Dendritic cell treated with granulocyte-macrophage colony-stimulating factor and Interleukin-4, amounts not matched to agents 40 ng/mL and 50 ng/mL, for 4 days (primary cell): Measurements from ENCODE around the gene TBC1D10A.

Experiments used
- H3K27ac Mint-ChIP-seq: one replicate; pipeline ENCODE4 v1.8.0; 2022; ENCODE audit warnings: mild to moderate bottlenecking, mixed read lengths
- H3K27me3 Mint-ChIP-seq: one replicate; pipeline ENCODE4 v1.8.0; 2022; ENCODE audit warnings: mild to moderate bottlenecking, mixed read lengths
- H3K36me3 Mint-ChIP-seq: one replicate; pipeline ENCODE4 v1.8.0; 2022; ENCODE audit warnings: low read depth, mixed read lengths
- H3K4me1 Mint-ChIP-seq: one replicate; pipeline ENCODE4 v1.8.0; 2022; ENCODE audit warnings: low read depth, mixed read lengths
- H3K4me3 Mint-ChIP-seq: one replicate; pipeline ENCODE4 v1.8.0; 2022; ENCODE audit warnings: mild to moderate bottlenecking, moderate library complexity, mixed read lengths
- H3K9me3 Mint-ChIP-seq: one replicate; pipeline ENCODE4 v1.8.0; 2022; ENCODE audit warnings: mixed read lengths
- intact Hi-C: fragments of 100-400 bp; cut with micrococcal nuclease; formaldehyde crosslinking; loops from one replicate; pipeline ENCODE4 v1.15.0; 2022

TBC1D10A gene

GRCh38 chr22:30248484-30248883 lies 78.3 kb downstream of the TBC1D10A start:
- Mint-ChIP-seq H3K9me3 (no peaks in the 10 kb centered on the region), H3K27me3 (peaks cover 77% of the 10 kb centered on the region), H3K4me3 (no peak overlapping the region), H3K27ac (no peak overlapping the region), H3K36me3 (no peaks in the 10 kb centered on the region), H3K4me1 (peaks cover 50% of the 10 kb centered on the region)
- intact Hi-C loops, result no loop called here

DNA sequence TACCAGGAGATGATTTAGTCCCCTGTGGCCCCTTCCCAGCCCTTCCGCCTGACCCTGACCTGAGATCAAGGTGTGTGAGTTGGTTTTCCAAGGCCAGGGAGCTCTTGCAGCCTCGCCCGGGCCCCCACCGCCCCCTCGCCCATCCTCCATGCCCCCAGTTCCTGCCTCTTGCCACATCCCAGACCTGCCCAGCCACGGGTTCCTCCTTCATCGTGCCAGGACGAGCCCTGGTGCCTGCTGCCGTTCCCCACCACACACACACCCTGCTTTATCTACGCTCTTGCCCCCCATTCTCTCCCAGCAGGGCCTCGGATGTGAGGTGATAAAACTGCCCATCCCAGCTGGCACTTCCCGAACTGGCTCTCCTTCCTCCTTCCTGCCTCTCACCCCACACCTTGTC lies 78.8 kb downstream of the TBC1D10A start:
- Mint-ChIP-seq H3K4me1 (peaks cover 45% of the 10 kb centered on the region), H3K36me3 (no peaks in the 10 kb centered on the region), H3K4me3 (no peak overlapping the region), H3K27ac (no peak overlapping the region), H3K27me3 (peaks cover 76% of the 10 kb centered on the region), H3K9me3 (no peaks in the 10 kb centered on the region)
- intact Hi-C loops, result no loop called here

- Mint-ChIP-seq H3K4me3 (no peak overlapping the region), H3K36me3 (no peaks in the 10 kb centered on the region), H3K4me1 (peaks cover 41% of the 10 kb centered on the region), H3K9me3 (no peaks in the 10 kb centered on the region), H3K27me3 (peaks cover 77% of the 10 kb centered on the region), H3K27ac (no peak overlapping the region)
- intact Hi-C loops, result no loop called here
These were observed 79.2 kb downstream of the TBC1D10A start for GRCh38 chr22:30247561-30247960.

- Mint-ChIP-seq H3K27me3 (peaks cover 76% of the 10 kb centered on the region), H3K27ac (no peak overlapping the region), H3K9me3 (no peaks in the 10 kb centered on the region), H3K4me1 (peaks cover 38% of the 10 kb centered on the region), H3K36me3 (no peaks in the 10 kb centered on the region), H3K4me3 (no peak overlapping the region)
- intact Hi-C loops, result no loop called here
These were observed 79.8 kb downstream of the TBC1D10A start for GRCh38 chr22:30246814-30247376.

DNA sequence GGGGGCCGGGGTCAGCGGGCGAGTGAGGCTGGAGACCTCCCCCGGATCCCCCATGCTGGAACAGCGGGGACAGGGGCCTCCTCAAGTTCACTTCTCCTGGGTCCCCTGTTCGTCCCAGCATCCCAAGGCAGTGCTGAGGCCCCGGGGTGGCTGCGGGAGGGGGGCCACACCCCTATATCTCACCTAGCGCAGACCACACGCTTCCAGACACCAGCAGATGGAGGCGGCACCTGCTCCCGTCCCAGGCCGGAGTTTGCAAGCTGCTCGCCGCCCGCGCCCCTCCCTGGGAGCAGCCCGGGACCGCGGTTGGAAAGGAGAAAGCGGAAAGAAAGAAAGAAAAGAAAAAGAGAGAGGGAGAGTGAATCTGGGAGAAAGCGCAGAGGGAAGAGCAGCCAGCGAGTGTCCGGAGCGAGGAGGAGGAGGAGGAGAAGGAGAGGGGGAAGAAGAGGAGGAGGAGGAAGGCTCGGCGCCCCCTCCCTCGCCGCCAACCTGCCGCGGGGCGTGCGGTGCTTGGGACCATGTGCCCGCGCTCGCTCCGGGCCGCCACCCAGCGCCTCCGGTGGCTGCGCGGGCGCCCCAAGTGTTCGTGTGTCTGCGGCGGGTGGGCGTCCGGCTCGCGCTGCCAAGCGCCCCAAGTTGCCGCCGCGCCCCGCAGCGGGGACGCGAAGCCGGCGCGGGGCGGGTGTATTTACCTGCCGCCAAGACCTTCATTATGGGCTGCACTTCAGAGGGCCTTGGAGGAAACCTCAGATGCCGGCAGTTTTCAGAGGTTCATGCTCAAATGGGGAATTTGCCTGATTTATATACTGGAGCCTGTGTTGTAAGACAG lies 80.5 kb downstream of the TBC1D10A start, which contains the start of gene LIF:
TSS of gene LIF (minus strand) at position 775 of the 829 bp plus-strand sequence. CDS start at position 711, 64 bp downstream.
- intact Hi-C loops, result no loop called here
- Mint-ChIP-seq H3K27me3 (peaks cover 73% of the 10 kb centered on the region), H3K27ac (peak within 1 kb of the TSS; percentile 1), H3K4me3 (peak within 1 kb of the TSS; percentile 62), H3K36me3 (no peaks in the 10 kb centered on the region), H3K9me3 (no peaks in the 10 kb centered on the region), H3K4me1 (peaks cover 38% of the 10 kb centered on the region)

DNA sequence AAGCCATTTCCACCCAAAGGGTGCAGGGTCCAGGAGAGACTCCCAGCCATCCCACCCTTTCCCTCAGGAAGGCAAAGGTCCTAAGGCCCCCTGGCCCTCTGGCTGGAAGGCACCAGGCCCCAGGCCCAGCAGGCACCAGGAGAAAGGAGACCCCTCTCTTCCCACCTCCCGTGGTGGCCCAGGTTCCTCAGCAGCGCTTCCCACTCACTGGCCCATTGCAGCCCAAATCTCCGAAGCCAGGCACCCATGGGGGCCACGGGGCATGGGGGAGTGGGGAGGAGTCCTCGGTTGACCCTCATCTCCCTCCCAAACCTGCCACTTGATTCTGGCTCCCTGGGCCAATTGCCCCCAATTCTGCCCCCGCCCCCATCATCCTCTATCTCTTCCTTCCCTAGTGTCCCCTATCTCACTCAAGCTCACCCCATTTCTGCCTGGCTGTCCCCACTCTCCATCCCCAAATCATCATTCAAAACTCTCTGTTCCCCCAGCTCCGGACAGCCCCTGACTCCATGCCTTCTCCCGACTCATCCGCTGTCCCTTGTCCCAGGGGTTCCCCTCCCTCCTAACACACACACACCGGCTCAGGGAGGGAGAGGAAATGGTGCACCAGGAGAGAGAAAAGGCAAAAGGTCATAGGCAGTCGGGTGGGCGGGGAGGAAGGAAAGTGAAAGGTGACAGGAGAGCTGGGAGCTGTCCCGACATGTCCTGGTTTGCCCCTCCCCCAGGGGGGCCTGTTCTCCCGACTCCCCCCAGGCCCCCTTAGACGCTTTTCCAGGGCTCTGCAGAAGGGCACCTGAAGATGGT lies 81.4 kb downstream of the TBC1D10A start:
- peaks cover 76% of the 10 kb centered on the region for H3K27me3 Mint-ChIP-seq
- intact Hi-C loops, result no loop called here
- peaks cover 38% of the 10 kb centered on the region for H3K4me1 Mint-ChIP-seq
- no peaks in the 10 kb centered on the region for H3K36me3 Mint-ChIP-seq
- no peak overlapping the region for H3K27ac Mint-ChIP-seq
- no peaks in the 10 kb centered on the region for H3K9me3 Mint-ChIP-seq
- no peak overlapping the region for H3K4me3 Mint-ChIP-seq

DNA sequence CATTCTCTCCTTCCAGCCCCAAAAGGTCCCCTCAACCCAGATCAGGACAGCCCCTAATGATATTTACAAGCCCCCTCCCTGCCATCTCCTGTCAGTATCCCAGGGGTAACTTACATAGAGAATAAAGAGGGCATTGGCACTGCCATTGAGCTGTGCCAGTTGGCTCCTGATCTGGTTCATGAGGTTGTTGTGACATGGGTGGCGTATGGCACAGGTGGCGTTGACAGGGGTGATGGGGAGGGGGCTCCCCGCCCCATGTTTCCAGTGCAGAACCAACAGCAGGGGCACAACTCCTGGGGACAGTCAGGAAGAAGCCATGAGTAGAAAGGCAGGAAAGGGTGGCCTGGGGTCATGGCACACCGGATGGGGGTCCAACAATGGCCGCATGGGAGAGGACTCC lies 82.1 kb downstream of the TBC1D10A start:
- intact Hi-C loops, result no loop called here
- Mint-ChIP-seq H3K27ac (no peak overlapping the region), H3K4me1 (peaks cover 38% of the 10 kb centered on the region), H3K9me3 (no peaks in the 10 kb centered on the region), H3K27me3 (peaks cover 71% of the 10 kb centered on the region), H3K4me3 (no peak overlapping the region), H3K36me3 (no peaks in the 10 kb centered on the region)

GRCh38 chr22:30244066-30244465 lies 82.7 kb downstream of the TBC1D10A start:
- Mint-ChIP-seq H3K9me3 (no peaks in the 10 kb centered on the region), H3K27ac (no peak overlapping the region), H3K4me3 (no peak overlapping the region), H3K4me1 (peaks cover 38% of the 10 kb centered on the region), H3K27me3 (peaks cover 68% of the 10 kb centered on the region), H3K36me3 (no peaks in the 10 kb centered on the region)
- intact Hi-C loops, result no loop called here

- H3K36me3 Mint-ChIP-seq, result no peaks in the 10 kb centered on the region
- intact Hi-C loops, result no loop called here
- no peak overlapping the region for H3K27ac Mint-ChIP-seq
- H3K9me3 Mint-ChIP-seq, result no peaks in the 10 kb centered on the region
- H3K27me3 Mint-ChIP-seq, result peaks cover 64% of the 10 kb centered on the region
- no peak overlapping the region for H3K4me3 Mint-ChIP-seq
- peaks cover 34% of the 10 kb centered on the region for H3K4me1 Mint-ChIP-seq
These were observed 83.1 kb downstream of the TBC1D10A start for GRCh38 chr22:30243661-30244060.
